SK-N-SH treated with all-trans-retinoic acid at 6 μM for 48 hours (cell line): ENCODE data around the gene PIK3CA.

Experiments used
- ATAC-seq: fragments of 200-7000 bp; cut with Tn5 transposase; 3 replicates; pipeline ENCODE4 v1.9.1; 2020; ENCODE audit warnings: mild to moderate bottlenecking, moderate library complexity
- TOX ChIP-seq: fragments of 250-450 bp; sonication (Bioruptor Pico); IDR thresholded peaks from 2 replicates; pipeline ENCODE4 v1.8.0; 2021; ENCODE audit warnings: mild to moderate bottlenecking, moderate library complexity, borderline replicate concordance
- ZFP30 ChIP-seq: fragments of 450-650 bp; formaldehyde crosslinking; IDR thresholded peaks from 2 replicates; pipeline ENCODE4 v1.5.0; 2022; ENCODE audit warnings: mild to moderate bottlenecking, moderate library complexity
- TF ChIP-seq, protein P1 (sequence below): fragments of 250-450 bp; sonication (Bioruptor Pico); IDR thresholded peaks from 2 replicates; pipeline ENCODE4 v1.5.0; 2020; ENCODE audit warnings: mild to moderate bottlenecking, moderate library complexity
- TF ChIP-seq, protein P2 (sequence below): fragments of 250-450 bp; sonication (Bioruptor Pico); IDR thresholded peaks from 2 replicates; pipeline ENCODE4 v1.8.0; 2020; ENCODE audit warnings: mild to moderate bottlenecking, moderate library complexity, borderline replicate concordance

The PIK3CA gene

DNA sequence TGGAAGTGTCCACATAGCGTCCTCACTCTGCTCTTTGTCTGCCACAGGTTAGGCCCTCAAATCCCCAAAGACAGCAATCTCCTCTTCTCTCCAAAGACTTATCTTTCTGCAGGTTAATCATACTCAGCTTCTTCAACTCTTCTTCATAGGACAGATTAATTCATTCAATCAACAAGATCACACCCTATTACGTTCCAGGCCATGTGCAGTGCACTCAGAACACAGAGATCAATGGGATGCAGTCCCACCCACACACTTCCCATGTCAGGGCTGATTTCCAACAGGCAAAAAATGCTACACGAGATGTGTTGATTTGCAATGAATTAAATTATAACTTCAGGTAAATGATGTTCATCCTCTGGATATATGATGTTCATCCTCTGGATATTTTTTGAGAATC is 141.1 kb downstream of the PIK3CA start:
- TF ChIP-seq, protein P1, sequence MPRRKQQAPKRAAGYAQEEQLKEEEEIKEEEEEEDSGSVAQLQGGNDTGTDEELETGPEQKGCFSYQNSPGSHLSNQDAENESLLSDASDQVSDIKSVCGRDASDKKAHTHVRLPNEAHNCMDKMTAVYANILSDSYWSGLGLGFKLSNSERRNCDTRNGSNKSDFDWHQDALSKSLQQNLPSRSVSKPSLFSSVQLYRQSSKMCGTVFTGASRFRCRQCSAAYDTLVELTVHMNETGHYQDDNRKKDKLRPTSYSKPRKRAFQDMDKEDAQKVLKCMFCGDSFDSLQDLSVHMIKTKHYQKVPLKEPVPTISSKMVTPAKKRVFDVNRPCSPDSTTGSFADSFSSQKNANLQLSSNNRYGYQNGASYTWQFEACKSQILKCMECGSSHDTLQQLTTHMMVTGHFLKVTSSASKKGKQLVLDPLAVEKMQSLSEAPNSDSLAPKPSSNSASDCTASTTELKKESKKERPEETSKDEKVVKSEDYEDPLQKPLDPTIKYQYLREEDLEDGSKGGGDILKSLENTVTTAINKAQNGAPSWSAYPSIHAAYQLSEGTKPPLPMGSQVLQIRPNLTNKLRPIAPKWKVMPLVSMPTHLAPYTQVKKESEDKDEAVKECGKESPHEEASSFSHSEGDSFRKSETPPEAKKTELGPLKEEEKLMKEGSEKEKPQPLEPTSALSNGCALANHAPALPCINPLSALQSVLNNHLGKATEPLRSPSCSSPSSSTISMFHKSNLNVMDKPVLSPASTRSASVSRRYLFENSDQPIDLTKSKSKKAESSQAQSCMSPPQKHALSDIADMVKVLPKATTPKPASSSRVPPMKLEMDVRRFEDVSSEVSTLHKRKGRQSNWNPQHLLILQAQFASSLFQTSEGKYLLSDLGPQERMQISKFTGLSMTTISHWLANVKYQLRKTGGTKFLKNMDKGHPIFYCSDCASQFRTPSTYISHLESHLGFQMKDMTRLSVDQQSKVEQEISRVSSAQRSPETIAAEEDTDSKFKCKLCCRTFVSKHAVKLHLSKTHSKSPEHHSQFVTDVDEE (CRISPR knock-in tag): no peak
- TF ChIP-seq ZFP30 (CRISPR knock-in tag): no peak
- TF ChIP-seq, protein P2, sequence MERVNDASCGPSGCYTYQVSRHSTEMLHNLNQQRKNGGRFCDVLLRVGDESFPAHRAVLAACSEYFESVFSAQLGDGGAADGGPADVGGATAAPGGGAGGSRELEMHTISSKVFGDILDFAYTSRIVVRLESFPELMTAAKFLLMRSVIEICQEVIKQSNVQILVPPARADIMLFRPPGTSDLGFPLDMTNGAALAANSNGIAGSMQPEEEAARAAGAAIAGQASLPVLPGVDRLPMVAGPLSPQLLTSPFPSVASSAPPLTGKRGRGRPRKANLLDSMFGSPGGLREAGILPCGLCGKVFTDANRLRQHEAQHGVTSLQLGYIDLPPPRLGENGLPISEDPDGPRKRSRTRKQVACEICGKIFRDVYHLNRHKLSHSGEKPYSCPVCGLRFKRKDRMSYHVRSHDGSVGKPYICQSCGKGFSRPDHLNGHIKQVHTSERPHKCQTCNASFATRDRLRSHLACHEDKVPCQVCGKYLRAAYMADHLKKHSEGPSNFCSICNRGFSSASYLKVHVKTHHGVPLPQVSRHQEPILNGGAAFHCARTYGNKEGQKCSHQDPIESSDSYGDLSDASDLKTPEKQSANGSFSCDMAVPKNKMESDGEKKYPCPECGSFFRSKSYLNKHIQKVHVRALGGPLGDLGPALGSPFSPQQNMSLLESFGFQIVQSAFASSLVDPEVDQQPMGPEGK (CRISPR knock-in tag): no peak
- no peak for TF ChIP-seq TOX (CRISPR knock-in tag)
- no peak for ATAC-seq
